Panc1 (cell line): ENCODE results near the gene CPS1. TPM values are rescaled to one million over a fixed set of nuclear protein-coding genes. Genes with fewer than 3 reads are reported as not detected.

ENCODE experiments used
- ATAC-seq: fragments of 200-7000 bp; cut with Tn5 transposase; 2 replicates; pipeline ENCODE4 v1.9.1; 2020; ENCODE audit warnings: mild to moderate bottlenecking, moderate library complexity
- BruUV-seq: library from RNA; stranded (reverse); fragments of 400-500 nt; replicated peaks from 2 replicates; lab custom pipeline; 2021; lab: Mats Ljungman, UMichigan
- CTCF ChIA-PET: fragments of 300-600 bp; sonication (Branson Sonifier 250); formaldehyde crosslinking; loops from one replicate; lab custom pipeline; 2022; ENCODE audit warnings: antibody characterized with exemption; lab: Charles Lee
- POLR2A ChIA-PET: fragments of 300-600 bp; sonication (Branson Sonifier 250); formaldehyde crosslinking; loops from one replicate; lab custom pipeline; 2022; ENCODE audit warnings: antibody characterized with exemption; lab: Charles Lee
- DNase-seq: peaks from one replicate; pipeline ENCODE4 v3.0.0-alpha.2; 2010; ENCODE audit warnings: low read depth, low spot score
- H3K27ac ChIP-seq: 2 replicates; pipeline ENCODE4 v1.5.1; 2011; ENCODE audit warnings: mild to moderate bottlenecking, low read length, inconsistent platforms
- H3K27me3 ChIP-seq: fragments of 200-500 bp; sonication (Bioruptor generic); 2 replicates; pipeline ENCODE4 v1.6.0; 2014; ENCODE audit warnings: low read length, inconsistent platforms; ENCODE audit not compliant: control insufficient read depth, insufficient read depth
- H3K36me3 ChIP-seq: fragments of 200-500 bp; sonication (Bioruptor generic); 2 replicates; pipeline ENCODE4 v1.5.1; 2014; ENCODE audit warnings: inconsistent platforms, mild to moderate bottlenecking, low read length, moderate library complexity; ENCODE audit not compliant: control insufficient read depth, insufficient read depth
- H3K4me1 ChIP-seq: 2 replicates; pipeline ENCODE4 v1.5.1; 2011; ENCODE audit warnings: inconsistent platforms, mild to moderate bottlenecking, low read length, moderate library complexity; ENCODE audit not compliant: control insufficient read depth, insufficient read depth
- H3K4me3 ChIP-seq, 2 experiments: 2 replicates each; pipeline ENCODE4 v1.5.1; 2011 to 2012; ENCODE audit warnings: low read depth in 2 of 2, low read length in 2 of 2, mild to moderate bottlenecking in 2 of 2, inconsistent platforms in 1 of 2, moderate library complexity in 1 of 2
- H3K9me3 ChIP-seq: fragments of 200-500 bp; sonication (Bioruptor generic); 2 replicates; pipeline ENCODE4 v1.5.1; 2014; ENCODE audit warnings: low read depth, mild to moderate bottlenecking, inconsistent platforms, low read length, moderate library complexity; ENCODE audit not compliant: control insufficient read depth, insufficient read depth
- CTCF ChIP-seq: fragments of 450-650 bp; IDR thresholded peaks from 2 replicates; pipeline ENCODE4 v1.5.1; 2017; ENCODE audit warnings: mild to moderate bottlenecking
- POLR2AphosphoS5 ChIP-seq: IDR thresholded peaks from 2 replicates; pipeline ENCODE4 v1.6.1; 2012; ENCODE audit warnings: mild to moderate bottlenecking, low read depth, low read length, moderate library complexity
- SIN3A ChIP-seq: IDR thresholded peaks from 2 replicates; pipeline ENCODE4 v1.6.1; 2012; ENCODE audit warnings: low read depth, mild to moderate bottlenecking, low read length, moderate library complexity, borderline replicate concordance; ENCODE audit not compliant: insufficient read depth
- TCF7L2 ChIP-seq: IDR thresholded peaks from 2 replicates; pipeline ENCODE4 v1.6.1; 2011; ENCODE audit warnings: mild to moderate bottlenecking, low read depth, low read length, inconsistent platforms
- in situ Hi-C: cut with HindIII; loops from 2 replicates; pipeline ENCODE4 v1.10.0; 2016; ENCODE audit warnings: low sequenced_read_pairs, low pct_unique_long_range_greater_than_20kb
- intact Hi-C: fragments of 100-400 bp; cut with micrococcal nuclease; formaldehyde crosslinking; loops from one replicate; pipeline ENCODE4 v1.10.0; 2022; ENCODE audit not compliant: unreplicated experiment
- total RNA-seq: library from RNA; stranded (reverse); gene quantifications from one replicate; pipeline ENCODE4 v1.2.1, GENCODE V29; 2021; ENCODE audit not compliant: unreplicated experiment
- TF ChIP-seq, protein P1 (sequence below), 2 experiments: IDR thresholded peaks; 2 replicates each; pipeline ENCODE4 v1.6.1; 2011 to 2012; ENCODE audit warnings: low read depth in 2 of 2, control low read depth in 1 of 2, low read length in 1 of 2, mild to moderate bottlenecking in 1 of 2, moderate library complexity in 1 of 2; ENCODE audit not compliant: insufficient read depth in 1 of 2

The CPS1 gene
- total RNA-seq, 1 experiment from 2014 or later, result 5.1 TPM

GRCh38 chr2:210555555-210555954 lies 844 bp upstream of the CPS1 start:
- no TSS peak for BruUV-seq
- no peaks in the 10 kb centered on the region for H3K36me3 ChIP-seq
- ATAC-seq (no peak), DNase-seq (no peak)
- H3K27ac ChIP-seq, result no peak overlapping the region
- H3K4me3 ChIP-seq, result no peak overlapping the region
- intact Hi-C loops, result no loop called here
- no peaks in the 10 kb centered on the region for H3K27me3 ChIP-seq
- no peaks in the 10 kb centered on the region for H3K4me1 ChIP-seq
- no peaks in the 10 kb centered on the region for H3K9me3 ChIP-seq
- in situ Hi-C loops, result no loop called here
- TF ChIP-seq SIN3A, result no peak
- TF ChIP-seq, protein P1, sequence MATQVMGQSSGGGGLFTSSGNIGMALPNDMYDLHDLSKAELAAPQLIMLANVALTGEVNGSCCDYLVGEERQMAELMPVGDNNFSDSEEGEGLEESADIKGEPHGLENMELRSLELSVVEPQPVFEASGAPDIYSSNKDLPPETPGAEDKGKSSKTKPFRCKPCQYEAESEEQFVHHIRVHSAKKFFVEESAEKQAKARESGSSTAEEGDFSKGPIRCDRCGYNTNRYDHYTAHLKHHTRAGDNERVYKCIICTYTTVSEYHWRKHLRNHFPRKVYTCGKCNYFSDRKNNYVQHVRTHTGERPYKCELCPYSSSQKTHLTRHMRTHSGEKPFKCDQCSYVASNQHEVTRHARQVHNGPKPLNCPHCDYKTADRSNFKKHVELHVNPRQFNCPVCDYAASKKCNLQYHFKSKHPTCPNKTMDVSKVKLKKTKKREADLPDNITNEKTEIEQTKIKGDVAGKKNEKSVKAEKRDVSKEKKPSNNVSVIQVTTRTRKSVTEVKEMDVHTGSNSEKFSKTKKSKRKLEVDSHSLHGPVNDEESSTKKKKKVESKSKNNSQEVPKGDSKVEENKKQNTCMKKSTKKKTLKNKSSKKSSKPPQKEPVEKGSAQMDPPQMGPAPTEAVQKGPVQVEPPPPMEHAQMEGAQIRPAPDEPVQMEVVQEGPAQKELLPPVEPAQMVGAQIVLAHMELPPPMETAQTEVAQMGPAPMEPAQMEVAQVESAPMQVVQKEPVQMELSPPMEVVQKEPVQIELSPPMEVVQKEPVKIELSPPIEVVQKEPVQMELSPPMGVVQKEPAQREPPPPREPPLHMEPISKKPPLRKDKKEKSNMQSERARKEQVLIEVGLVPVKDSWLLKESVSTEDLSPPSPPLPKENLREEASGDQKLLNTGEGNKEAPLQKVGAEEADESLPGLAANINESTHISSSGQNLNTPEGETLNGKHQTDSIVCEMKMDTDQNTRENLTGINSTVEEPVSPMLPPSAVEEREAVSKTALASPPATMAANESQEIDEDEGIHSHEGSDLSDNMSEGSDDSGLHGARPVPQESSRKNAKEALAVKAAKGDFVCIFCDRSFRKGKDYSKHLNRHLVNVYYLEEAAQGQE (IDR thresholded peaks at IDR 0.05; ENCODE audit: insufficient read depth in 1 of 2, low read depth in 2 of 2, low read length in 1 of 2), result no peak
- no peak for TF ChIP-seq TCF7L2
- no peak for TF ChIP-seq CTCF
- no peak for TF ChIP-seq POLR2AphosphoS5
- ChIA-PET POLR2A (no interaction called here), CTCF (no interaction called here)

GRCh38 chr2:210557721-210558120 lies 1.3 kb downstream of the CPS1 start:
- Histone ChIP-seq H3K27ac (no peak overlapping the region), H3K27me3 (no peaks in the 10 kb centered on the region), H3K36me3 (no peaks in the 10 kb centered on the region), H3K9me3 (no peaks in the 10 kb centered on the region), H3K4me1 (no peaks in the 10 kb centered on the region), H3K4me3 (no peak overlapping the region)
- TF ChIP-seq, protein P1 (IDR thresholded peaks at IDR 0.05; ENCODE audit: insufficient read depth in 1 of 2, low read depth in 2 of 2, low read length in 1 of 2), result no peak
- no peak for TF ChIP-seq TCF7L2
- TF ChIP-seq POLR2AphosphoS5, result no peak
- no peak for TF ChIP-seq SIN3A
- no peak for TF ChIP-seq CTCF
- no TSS peak for BruUV-seq
- no peak for DNase-seq
- in situ Hi-C loops, result no loop called here
- POLR2A ChIA-PET, result no interaction called here
- intact Hi-C loops, result no loop called here
- ATAC-seq, result no peak
- CTCF ChIA-PET, result no interaction called here
